Inflammatory macrophage treated with lipopolysaccharide for 4 hours (primary cell): ENCODE data around the gene PTPRC.
A peak's percentile ranks its signal among the peaks of the same experiment; 100 is the strongest.

Experiments used
- DNase-seq: peaks from one replicate; pipeline ENCODE4 v3.0.0-alpha.2; 2020

PTPRC gene

GRCh38 chr1:198678301-198678836, 39.5 kb downstream of the PTPRC start:
- DNase-seq, result no peak

- DNase-seq, result no peak
Measured at GRCh38 chr1:198678901-198679329, 40.1 kb downstream of the PTPRC start.

DNA sequence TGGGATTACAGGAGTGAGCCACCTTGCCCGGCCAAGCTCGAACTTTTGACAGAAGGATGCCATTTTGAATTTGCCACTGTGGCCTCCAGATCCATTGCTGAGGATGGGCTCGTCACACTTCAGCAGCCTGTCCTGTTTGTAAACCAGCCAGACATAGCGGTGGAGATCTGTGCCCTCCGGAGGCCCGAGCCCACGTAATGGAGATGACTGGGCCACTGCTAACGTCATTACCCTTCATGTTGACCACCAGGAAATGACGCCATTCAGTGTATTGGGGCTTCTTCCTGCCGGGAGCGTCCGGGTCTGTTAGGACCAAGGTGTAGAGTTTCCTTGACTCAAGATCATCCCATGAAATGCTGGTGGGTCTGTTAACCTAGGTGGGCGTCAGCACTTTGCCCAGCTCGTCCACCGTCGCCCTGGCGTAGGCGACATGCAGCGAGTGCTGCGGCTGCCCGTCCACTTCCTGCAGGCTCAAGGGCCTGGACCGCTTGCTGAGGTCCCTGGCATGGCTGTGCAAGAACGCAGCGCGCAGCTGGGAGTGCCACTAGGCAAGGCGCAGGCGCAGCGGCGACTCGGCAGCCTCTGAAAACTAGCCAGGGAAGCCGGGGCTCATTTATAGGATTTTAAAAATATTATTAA, 40.8 kb downstream of the PTPRC start:
- no peak for DNase-seq

DNA sequence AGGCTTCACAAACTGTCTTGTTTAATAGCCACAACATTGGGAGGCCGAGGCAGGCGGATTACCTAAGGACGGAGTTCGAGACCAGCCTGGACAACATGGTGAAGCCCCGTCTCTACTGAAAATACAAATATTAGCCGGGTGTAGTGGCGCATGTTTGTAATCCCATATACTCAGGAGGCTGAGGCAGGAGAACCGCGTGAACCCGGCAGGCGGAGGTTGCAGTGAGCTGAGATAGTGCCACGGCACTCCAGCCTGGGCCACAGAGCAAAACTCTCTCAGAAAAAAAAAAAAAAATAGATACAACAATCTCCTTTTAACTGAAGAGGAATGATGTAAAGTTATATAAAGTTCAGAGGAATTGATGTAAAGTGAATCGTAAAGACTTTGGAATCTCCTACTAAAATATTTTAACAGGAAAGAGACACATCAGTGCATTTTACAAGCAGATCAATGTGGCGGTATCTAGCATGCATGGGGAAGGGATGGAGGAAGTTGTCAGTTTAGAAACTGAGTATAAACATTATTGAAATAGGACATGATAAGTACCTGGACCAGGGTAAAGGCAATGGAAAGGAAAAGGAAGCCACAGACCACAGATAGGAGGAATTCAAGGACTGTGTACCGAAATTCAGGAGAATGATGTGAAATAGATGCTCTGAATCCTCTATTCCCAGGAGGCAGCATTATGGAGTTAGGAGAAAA, 41.5 kb downstream of the PTPRC start:
- no peak for DNase-seq

- no peak for DNase-seq
Measured at GRCh38 chr1:198681252-198681651, 42.4 kb downstream of the PTPRC start.

DNA sequence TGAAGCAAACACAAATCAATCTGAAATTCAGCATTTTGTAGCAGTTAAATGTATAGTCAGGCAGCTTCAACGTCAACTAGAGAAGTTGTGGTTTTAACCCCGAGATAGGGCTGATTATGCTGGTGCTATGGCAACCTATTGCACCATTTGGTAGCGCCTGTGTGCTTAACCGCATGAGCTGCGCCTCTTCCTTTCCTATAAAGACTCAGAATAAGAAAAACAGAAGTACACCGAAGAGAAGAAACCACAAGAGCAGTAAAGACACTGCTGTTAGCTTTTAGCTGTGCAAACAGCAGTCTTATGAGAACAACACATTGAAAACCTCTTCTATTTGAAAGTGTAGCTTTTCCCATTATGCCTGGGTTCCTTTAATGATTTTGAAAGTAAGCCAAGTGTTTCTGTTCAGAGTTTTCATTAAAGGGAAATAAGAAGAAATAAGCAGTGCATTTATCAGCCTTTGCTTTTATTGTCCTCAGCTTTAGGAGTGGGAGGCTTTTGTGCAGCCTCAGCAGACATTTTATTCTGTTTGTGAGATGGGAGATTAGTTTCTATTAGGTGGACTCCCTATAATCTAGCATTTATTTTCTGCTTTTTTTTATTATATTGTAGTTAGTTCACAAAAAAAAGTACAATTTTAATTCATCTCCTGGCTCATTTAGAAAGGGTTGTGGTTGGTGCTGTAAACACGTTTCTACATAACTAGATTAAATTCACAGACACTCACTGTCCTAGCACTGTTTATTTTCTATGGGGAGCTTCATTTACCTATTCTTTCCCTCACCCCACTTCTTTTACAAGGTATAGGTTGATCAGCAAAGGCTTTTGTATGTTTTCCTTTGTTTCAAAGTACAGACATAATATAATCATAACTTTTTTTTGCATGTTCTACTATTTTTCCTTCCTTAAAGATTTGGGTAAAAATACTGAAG, 43.3 kb downstream of the PTPRC start:
- peak; percentile 99 for DNase-seq

DNA sequence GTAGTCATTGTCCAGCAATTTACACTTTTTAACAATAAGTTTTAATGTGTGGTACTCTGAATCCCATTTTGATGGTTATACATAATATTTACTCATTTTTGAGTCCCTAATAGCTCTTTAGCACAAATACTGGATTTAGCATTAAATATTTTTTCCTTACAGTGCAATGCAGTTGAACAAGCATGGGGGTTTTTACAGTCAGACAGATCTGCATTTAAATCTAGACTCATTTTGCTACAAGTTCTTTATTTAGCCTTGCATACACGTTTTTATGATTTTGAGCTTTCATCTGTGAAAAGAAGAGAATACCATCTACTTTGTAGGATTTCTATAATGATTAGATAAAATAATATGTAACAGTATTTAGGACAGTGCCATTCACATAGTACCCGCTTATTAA, 44.0 kb downstream of the PTPRC start:
- DNase-seq, result no peak

- DNase-seq, result no peak
Measured at GRCh38 chr1:198683449-198683848, 44.6 kb downstream of the PTPRC start.

DNA sequence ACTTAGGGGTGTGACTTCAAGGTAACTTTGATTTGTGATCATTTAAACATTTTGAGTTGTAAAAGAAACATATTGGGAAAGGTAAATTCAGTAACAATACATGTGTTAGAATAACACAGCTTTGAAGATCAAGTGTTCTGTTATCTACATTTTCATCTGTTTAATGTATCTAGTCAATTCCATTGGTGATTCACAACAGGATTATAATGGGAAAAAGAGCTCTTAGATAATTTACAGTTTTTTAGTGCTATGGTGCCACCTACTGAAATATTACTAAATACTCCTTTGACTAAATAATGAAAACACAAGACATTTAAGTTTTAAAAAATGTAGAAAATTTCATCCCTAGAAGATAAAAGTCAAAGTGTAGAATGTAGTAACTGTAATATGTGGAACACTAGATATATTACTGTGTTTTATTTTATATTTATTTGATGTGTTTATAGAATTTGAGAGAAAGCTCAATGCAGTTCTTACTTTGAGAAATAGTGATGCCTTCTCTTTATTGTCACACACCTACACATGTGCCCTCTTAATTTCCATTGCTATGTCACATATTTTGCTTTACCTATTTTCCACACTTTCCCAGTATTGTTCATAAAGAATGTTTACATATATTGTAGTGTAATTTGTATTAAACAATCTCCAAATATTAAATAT, 47.4 kb downstream of the PTPRC start:
- peak; percentile 41 for DNase-seq

- no peak for DNase-seq
Measured at GRCh38 chr1:198687429-198687828, 48.6 kb downstream of the PTPRC start.

- DNase-seq, result no peak
Measured at GRCh38 chr1:198691063-198691462, 52.2 kb downstream of the PTPRC start.

- DNase-seq, result no peak
Measured at GRCh38 chr1:198693321-198693720, 54.5 kb downstream of the PTPRC start.

- no peak for DNase-seq
Measured at GRCh38 chr1:198694542-198694941, 55.7 kb downstream of the PTPRC start.

DNA sequence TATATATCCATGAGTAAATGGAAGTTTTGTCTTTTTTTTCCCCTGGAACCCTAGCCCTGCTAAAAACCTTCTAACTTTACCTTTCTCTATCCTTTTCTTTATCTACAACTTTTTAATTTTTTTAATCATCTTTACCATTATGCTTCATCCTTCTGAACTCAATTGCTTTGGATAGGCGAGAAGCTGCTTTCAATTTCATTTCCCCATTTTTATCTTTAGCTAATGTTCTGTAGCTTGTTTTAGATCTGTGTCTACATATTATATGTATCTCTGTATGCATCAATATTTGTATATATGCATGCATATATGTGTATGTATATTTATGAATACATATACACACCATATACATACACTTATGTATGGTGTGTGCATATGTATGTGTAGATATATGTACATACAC, 57.4 kb downstream of the PTPRC start:
- DNase-seq, result peak; percentile 50

- DNase-seq, result no peak
Measured at GRCh38 chr1:198699167-198700015, 60.6 kb downstream of the PTPRC start.

DNA sequence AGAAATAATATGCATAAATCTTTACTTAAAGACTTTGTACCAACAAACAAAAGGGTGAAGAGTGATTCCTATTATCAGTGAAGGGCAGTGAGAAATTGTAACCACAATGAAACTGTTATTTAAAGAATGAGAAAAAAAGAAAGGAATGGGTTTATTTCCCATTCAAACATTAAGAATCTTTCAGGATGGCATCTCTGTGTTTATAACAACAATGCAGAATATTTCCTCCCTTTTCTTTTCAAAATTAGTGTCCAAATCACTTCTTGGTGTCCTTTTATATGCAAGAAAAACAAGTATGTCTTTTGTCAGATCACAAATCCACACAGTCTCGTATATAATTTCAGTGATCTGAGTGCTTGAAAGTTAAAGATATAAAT, 61.2 kb downstream of the PTPRC start:
- no peak for DNase-seq

- DNase-seq, result no peak
Measured at GRCh38 chr1:198700396-198700795, 61.6 kb downstream of the PTPRC start.

DNA sequence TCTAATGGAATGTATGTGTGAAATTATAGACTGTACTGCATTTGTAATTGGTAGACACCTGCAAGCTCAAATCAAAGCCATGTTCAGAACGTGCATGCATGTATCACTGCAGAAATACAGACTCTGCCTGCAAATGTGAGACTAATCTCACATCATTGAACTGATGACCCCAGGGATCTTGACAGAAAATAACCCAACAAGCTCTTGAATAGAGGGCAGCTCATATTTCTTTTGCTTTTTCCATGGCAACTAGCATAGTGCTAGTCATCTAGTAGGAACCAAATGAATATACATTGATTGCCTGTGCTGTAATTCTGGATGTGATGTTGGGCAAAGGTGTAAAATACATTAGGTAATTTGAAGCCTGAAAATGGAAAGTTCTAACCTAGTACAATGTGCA, 62.4 kb downstream of the PTPRC start:
- no peak for DNase-seq

- no peak for DNase-seq
Measured at GRCh38 chr1:198701766-198702539, 63.1 kb downstream of the PTPRC start.

GRCh38 chr1:198708761-198709525, 70.1 kb downstream of the PTPRC start:
- DNase-seq, result no peak
